Uterus (tissue), 4 donors: ENCODE data around the gene EPC1. TPM values are rescaled to one million over a fixed set of nuclear protein-coding genes. Genes with fewer than 3 reads are reported as not detected.

Source experiments
- DNase-seq, 2 donors: peaks; one replicate each; pipeline ENCODE4 v3.0.0-alpha.2; 2019 to 2020
- H3K27ac ChIP-seq, 2 donors: fragments of 200-600 bp; sonication (generic); 1 replicate in 1 of 2; 2 replicates in 1 of 2; pipeline ENCODE4 v1.5.1; 2016 to 2018
- H3K27me3 ChIP-seq, 2 donors: fragments of 200-600 bp; sonication (generic); one replicate each; pipeline ENCODE4 v1.5.1; 2018 to 2019; ENCODE audit warnings: control low read depth in 1 of 2
- H3K36me3 ChIP-seq, 2 donors: fragments of 200-600 bp; sonication (generic); one replicate each; pipeline ENCODE4 v1.5.1; 2019; ENCODE audit warnings: control low read depth in 1 of 2
- H3K4me1 ChIP-seq, 2 donors: fragments of 200-600 bp; sonication (generic); one replicate each; pipeline ENCODE4 v1.5.1; 2018 to 2019; ENCODE audit warnings: control low read depth in 1 of 2
- H3K4me3 ChIP-seq, 2 donors: fragments of 200-600 bp; sonication (generic); 1 replicate in 1 of 2; 2 replicates in 1 of 2; pipeline ENCODE4 v1.5.1; 2018 to 2019; ENCODE audit warnings: mild to moderate bottlenecking in 1 of 2
- H3K9me3 ChIP-seq, 2 donors: fragments of 200-600 bp; sonication (generic); one replicate each; pipeline ENCODE4 v1.5.1; 2019; ENCODE audit warnings: control low read depth in 1 of 2
- POLR2A ChIP-seq, 2 donors: fragments of 450-650 bp; IDR thresholded peaks; one replicate each; pipeline ENCODE4 v1.6.1; 2016; ENCODE audit warnings: antibody characterized with exemption in 2 of 2, mild to moderate bottlenecking in 1 of 2, moderate library complexity in 1 of 2
- intact Hi-C: fragments of 100-400 bp; cut with DNase I; formaldehyde crosslinking; loops from one replicate; pipeline ENCODE4 v1.15.1; 2023; ENCODE audit warnings: low total_unique reads
- total RNA-seq, 4 donors: library from RNA; depleted of rRNA in 3 of 4; stranded (reverse); fragments of >200 nt in 3 of 4; gene quantifications; one replicate each; pipeline versions ENCODE4 v1.1.0 to v1.2.4, GENCODE V29; 2014 to 2023
- TF ChIP-seq, protein P1 (sequence below), 4 experiments: fragments of 200-600 bp in 2 of 4; fragments of 450-650 bp in 2 of 4; sonication (generic) in 2 of 4; IDR thresholded peaks; one replicate each; pipeline ENCODE4 v1.5.1; 2016 to 2019; ENCODE audit warnings: antibody characterized with exemption in 4 of 4, mild to moderate bottlenecking in 2 of 4, moderate library complexity in 1 of 4
- donor health status: DM: yes; HTN: yes; CAD: no.

The EPC1 gene
- total RNA-seq, 4 donors from 2014 or later = 34.7 to 109 (median 48.8) TPM

DNA sequence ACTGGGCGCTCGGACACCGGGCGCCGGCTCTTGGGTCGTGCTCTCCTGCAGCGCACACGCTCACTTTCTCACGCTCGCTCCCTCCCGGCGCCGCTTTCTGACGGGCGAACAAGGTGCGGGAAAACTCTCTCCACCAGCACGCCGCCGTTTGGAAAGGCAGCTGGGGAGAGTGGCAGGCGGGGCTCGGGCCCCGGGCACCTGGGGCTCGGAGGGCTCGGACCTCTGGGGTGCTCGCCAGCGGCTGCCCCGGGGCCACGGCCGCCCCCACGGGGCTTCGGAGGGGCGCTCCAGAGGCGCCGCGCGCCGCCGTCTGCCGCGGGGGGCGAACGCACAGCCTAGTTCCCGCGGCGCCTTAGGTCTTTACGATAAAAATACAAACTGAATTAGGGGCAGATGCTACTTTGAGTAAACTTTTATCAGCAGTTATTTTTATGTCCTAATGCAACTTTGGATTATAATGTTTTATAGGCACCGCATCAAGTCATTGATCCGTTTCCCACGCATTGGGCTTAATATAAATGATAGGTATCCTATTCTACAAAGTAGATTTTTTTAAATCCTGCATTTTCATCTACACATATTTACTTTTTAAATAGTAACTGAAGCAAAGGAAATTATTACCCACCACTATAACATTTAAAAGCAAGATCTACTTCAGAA is 535 bp upstream of the EPC1 start:
- intact Hi-C loops = loop anchor here (10.0 kb wide), 1 partner anchor 93 kb away; no protein-coding TSS in a partner anchor
- no peak for DNase-seq

DNA sequence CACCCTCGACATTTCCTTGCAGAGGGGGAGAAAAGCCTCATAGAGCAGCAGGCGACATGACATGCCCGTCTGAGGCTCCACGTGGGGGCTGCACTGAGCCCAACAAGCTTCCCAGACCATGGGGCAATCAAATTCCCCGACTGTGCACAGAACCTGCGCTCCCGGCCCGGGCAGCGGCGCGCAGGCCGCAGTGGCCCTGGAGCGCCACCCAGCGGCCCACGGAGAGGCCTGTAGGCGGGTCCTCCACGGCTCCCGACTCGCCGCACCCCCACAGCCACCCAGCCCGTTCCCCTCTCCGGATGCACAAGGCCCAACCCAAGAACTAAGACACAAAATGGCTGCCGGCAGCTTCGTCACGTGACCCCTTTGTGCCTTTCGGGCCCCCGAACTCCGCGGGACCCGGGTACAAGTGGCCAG is 816 bp downstream of the EPC1 start:
- H3K36me3 ChIP-seq = no peaks in the 10 kb centered on the region
- no peaks in the 10 kb centered on the region for H3K9me3 ChIP-seq
- peak overlapping the region; percentile 99 to 100 for H3K27ac ChIP-seq
- H3K27me3 ChIP-seq = no peaks in the 10 kb centered on the region
- H3K4me3 ChIP-seq = peak overlapping the region; percentile 91 to 94
- intact Hi-C loops = loop anchor here (10.0 kb wide), 1 partner anchor 91 kb away; no protein-coding TSS in a partner anchor
- H3K4me1 ChIP-seq = peaks cover 4 to 7% of the 10 kb centered on the region in 2 donors
- TF ChIP-seq, protein P1, sequence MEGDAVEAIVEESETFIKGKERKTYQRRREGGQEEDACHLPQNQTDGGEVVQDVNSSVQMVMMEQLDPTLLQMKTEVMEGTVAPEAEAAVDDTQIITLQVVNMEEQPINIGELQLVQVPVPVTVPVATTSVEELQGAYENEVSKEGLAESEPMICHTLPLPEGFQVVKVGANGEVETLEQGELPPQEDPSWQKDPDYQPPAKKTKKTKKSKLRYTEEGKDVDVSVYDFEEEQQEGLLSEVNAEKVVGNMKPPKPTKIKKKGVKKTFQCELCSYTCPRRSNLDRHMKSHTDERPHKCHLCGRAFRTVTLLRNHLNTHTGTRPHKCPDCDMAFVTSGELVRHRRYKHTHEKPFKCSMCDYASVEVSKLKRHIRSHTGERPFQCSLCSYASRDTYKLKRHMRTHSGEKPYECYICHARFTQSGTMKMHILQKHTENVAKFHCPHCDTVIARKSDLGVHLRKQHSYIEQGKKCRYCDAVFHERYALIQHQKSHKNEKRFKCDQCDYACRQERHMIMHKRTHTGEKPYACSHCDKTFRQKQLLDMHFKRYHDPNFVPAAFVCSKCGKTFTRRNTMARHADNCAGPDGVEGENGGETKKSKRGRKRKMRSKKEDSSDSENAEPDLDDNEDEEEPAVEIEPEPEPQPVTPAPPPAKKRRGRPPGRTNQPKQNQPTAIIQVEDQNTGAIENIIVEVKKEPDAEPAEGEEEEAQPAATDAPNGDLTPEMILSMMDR (IDR thresholded peaks at IDR 0.05) = peak; percentile 96 to 99 (median 97)
- TF ChIP-seq POLR2A (IDR thresholded peaks at IDR 0.05) = peak; percentile 44 to 49
- DNase-seq = peak; percentile 96

More for the DNA sequence above, 535 bp upstream of the EPC1 start:
- Histone ChIP-seq H3K27ac (peak overlapping the region; percentile 99 to 100), H3K27me3 (no peaks in the 10 kb centered on the region), H3K9me3 (no peaks in the 10 kb centered on the region), H3K4me1 (peaks cover 2 to 4% of the 10 kb centered on the region in 2 donors), H3K4me3 (peak overlapping the region; percentile 91 to 94), H3K36me3 (no peaks in the 10 kb centered on the region)
- TF ChIP-seq, protein P1 (IDR thresholded peaks at IDR 0.05) = no peak
- TF ChIP-seq POLR2A (IDR thresholded peaks at IDR 0.05) = no peak

DNA sequence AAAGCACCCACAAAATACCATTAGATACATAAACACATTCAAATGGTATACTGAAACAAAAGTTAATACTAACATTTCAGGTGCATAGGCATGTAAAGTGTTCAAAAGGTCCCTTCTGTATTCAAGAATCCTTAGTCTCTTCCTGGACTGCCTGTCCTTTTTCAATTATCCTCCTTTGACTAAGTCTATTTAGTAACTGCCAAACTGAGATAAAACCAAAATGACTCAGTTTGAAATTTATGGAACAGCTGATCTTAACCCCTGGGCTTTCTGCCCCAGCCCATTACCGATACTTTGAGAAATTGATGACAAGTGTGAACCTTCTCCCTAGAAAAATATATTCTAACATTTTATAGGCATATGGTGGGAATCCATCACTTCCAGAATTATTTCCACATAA is 5.4 kb downstream of the EPC1 start:
- H3K9me3 ChIP-seq = no peaks in the 10 kb centered on the region
- intact Hi-C loops = loop anchor here (10.0 kb wide), 1 partner anchor 87 kb away; no protein-coding TSS in a partner anchor
- no peak overlapping the region for H3K4me3 ChIP-seq
- no peak overlapping the region for H3K27ac ChIP-seq
- H3K36me3 ChIP-seq = no peaks in the 10 kb centered on the region
- DNase-seq = no peak
- TF ChIP-seq, protein P1 (IDR thresholded peaks at IDR 0.05) = no peak
- no peak for TF ChIP-seq POLR2A (IDR thresholded peaks at IDR 0.05)
- H3K27me3 ChIP-seq = no peaks in the 10 kb centered on the region
- H3K4me1 ChIP-seq = peaks cover 22 to 26% of the 10 kb centered on the region in 2 donors

DNA sequence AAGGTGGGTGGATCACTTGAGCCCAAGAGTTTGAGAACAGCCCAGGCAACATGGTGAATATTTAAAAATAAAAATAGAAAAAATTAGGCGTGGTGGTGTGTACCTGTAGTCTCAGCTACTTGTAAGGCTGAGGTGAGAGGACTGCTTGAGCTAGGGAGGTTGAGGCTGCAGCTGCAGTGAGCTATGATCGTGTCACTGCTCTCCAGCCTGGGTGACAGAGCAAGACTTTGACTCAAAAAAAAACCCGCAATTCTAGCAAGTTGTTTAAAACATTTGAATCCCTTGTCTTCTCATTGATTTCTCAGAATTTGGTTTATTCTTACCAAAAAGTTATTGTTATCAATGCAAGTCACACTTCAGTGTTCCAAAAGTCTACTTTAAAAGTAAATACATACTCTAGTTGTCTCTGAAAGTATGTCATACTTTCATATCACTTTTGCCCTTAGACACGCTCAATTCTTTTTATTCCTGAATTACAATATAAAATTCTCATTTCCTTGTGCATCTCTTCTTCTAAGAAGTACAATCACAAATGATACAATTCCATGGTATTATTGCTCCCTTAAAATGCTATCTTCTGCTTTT is 6.3 kb downstream of the EPC1 start:
- no peaks in the 10 kb centered on the region for H3K36me3 ChIP-seq
- H3K9me3 ChIP-seq = no peaks in the 10 kb centered on the region
- H3K27ac ChIP-seq = no peak overlapping the region
- no peak for DNase-seq
- TF ChIP-seq, protein P1 (IDR thresholded peaks at IDR 0.05) = no peak
- TF ChIP-seq POLR2A (IDR thresholded peaks at IDR 0.05) = no peak
- no peak overlapping the region for H3K4me3 ChIP-seq
- intact Hi-C loops = loop anchor here (10.0 kb wide), 1 partner anchor 86 kb away; no protein-coding TSS in a partner anchor
- H3K27me3 ChIP-seq = no peaks in the 10 kb centered on the region
- peaks cover 22 to 27% of the 10 kb centered on the region in 2 donors for H3K4me1 ChIP-seq

DNA sequence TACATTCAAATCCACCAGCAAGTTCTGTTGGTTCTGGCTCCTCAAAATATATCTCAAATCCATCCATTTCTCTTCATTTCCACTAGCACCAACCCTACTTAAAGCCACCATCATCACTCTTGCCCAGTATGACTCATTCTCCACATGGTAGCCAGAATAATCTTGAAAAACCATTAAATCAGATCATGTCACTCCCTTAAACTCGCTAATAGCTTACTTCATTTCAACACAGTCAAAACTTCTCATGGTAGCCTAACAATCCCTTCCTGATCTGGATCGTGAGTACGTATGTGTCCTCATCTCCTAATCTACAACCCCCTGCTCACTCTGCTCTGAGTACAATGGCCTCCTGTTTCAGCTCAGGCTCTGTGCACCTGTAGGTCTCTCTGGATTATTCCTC is 8.7 kb downstream of the EPC1 start:
- Histone ChIP-seq H3K36me3 (no peaks in the 10 kb centered on the region), H3K4me3 (no peak overlapping the region), H3K27ac (no peak overlapping the region), H3K27me3 (no peaks in the 10 kb centered on the region), H3K9me3 (no peaks in the 10 kb centered on the region), H3K4me1 (peaks cover 23 to 37% of the 10 kb centered on the region in 2 donors)
- intact Hi-C loops = no loop called here
- no peak for DNase-seq
- no peak for TF ChIP-seq POLR2A (IDR thresholded peaks at IDR 0.05)
- TF ChIP-seq, protein P1 (IDR thresholded peaks at IDR 0.05) = no peak
